Stimulated activated CD8-positive, alpha-beta memory T cell treated with anti-CD3 and anti-CD28 coated beads, Interleukin-4, amount 100 ng/mL, for 1 hour (primary cell): Measurements from ENCODE around the gene TMEM100.
A peak's percentile ranks its signal among the peaks of the same experiment; 100 is the strongest.

ENCODE experiments used
- DNase-seq, 2 donors: peaks; one replicate each; pipeline ENCODE4 v3.0.0-alpha.2; 2020; ENCODE audit warnings: low read depth in 2 of 2, low spot score in 1 of 2

TMEM100 gene

DNA sequence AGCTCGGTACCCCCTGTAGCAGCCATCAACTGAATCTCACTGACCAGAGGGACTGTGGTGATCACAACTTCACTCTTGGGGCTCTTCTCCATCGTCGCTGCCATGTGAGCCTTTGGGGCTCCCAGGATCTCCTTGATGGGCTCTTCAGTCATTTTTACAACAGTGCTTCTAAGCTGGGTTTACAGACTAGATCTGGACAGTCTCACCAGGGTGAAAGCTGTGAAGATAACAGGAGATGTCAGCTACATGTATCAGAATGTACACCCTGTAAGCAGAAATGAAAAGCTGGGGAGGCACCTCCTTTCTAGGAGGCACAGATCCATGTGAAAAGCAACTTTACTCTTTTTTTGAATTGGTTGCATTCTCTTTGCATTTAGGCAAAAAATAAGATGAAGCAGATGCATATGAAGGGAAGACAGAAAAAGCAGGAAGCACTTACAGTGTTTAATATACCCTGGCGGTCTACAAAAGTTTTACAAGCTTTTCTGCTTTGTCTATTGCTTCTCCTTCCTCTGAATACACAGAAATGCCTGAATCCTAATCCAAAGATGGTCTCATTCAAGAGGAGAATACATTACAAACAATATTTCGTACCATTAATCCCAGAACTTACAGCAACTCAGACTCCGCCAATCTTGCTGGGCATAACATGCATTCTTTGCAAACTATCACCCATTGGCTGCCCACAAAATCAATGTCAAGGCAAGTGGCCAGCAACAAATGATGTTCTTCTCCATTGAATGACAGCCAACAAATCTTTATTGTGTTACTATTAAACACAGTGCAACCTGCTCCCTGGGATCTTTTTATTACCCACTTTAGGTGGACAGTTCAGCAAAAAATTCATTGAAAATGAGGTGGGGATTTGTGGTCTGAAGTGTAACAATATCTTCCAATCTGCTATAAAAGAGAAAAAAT, 1.5 kb downstream of the TMEM100 start:
- no peak for DNase-seq

DNA sequence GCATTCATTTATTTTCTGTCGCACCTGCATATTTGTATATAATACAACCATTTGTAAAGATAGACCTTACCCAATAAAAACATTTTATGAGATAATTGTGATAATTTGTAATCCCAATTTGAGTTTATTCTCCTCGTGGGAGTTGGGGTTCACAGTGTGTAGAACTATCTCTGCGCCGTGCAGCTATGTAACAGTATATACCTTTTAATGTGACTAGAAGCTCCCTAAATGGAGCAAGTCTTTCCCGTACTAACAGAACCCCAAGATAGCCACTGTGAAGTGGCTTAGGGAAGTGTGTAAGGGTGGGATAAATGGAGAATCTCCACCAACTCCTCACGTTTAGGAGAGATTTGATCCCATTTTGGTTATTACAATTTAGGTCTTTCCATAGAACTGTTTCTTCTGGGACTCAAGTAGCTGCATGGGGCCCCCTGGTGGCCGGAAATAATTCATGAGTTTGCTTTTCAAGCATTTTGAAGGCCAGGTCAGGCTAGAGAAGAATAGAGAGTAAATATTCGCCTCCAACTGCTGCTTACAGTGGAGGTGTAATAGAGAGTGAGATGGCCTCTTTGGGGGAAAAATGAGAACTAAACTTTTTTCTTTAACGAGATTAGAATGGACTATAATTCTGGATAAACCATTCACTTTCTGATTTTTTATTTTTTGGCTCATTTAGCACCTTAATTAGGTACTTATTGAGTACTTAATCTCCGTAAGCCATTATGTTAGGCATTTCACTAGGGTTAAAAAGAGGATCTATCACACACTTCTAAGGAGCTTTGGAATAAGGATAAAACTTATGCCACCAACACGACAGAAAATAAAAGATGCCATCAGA, 4.5 kb downstream of the TMEM100 start:
- peak in 1 of 2 donors; percentile 35 for DNase-seq

DNA sequence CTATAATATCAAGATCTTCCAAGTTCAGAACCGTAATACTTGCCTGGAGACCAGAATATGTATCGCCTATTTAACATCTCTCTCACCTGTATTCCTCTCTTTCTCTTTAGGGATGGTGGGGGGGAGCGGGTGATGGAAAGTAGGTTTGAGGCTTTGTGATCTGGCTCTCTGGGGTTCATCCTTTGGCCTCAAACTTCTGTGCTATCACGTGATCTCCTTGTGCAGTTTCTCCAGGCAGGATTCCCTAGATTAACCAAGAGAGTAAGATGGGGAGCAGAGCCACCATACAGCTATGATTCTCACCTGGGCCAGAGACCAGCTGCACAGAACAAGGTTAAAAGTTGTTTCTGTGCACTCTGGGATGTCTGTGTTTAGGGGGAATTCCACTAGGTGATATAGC, 5.2 kb downstream of the TMEM100 start:
- no peak for DNase-seq

- DNase-seq = no peak
Measured at GRCh38 chr17:55710829-55711496, 11.7 kb downstream of the TMEM100 start.

DNA sequence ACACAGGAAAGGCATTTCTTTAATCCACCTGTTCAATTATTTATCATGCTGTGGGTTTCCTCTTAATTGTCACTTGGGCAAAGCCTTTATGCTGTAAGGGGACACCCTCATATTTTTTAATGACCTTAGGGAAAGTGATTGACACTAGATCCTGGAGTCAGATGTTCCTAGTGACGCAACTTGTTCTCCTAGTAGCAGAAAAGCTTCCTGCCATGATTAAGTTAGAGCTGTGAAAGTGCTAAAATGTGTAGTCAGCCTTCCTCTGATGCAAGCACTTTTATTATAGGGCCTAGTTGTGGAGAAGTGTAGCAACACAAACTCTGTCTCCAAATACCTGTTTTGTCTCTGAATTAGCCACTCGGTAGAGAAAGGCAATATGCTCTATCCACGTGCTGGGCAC, 12.3 kb downstream of the TMEM100 start:
- no peak for DNase-seq

DNA sequence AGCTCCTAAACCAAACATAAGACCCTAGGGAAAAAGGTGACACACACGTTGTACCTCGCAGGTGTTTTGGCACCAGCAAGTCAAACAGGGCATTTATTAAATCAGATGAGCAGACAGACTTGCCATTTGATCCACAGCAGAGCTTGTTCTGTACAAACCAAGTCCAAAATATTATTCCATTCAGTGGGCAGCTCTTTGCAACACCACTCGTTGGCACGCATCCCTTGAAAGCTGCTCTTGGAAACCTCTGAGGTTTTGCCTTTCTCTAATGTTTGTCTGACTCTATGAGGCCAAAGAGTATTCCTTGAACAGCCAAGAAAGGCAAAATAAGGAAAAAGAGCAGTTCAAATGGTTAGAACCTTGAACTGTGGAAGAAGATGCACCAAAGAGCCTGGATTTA, 12.7 kb downstream of the TMEM100 start:
- DNase-seq = no peak

DNA sequence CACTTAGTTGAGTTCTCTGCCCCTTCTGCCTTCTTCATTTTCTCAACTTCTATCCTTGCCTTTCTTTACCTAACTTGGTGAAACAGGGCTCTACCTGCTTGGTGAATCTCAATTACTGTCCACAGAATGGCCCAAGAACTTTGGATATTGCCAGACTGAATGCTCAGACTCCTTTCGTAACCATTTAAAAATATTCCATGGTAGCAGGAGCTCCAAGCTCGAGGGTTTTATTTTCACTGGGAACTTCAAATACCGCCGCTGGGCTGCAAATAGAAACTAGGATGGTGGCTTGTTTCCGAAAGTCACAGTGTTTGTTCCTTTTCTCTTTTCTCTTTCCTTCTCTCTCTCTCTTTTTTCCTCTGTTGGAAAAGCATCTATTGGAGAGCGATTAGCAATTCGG, 13.2 kb downstream of the TMEM100 start:
- DNase-seq = no peak

- DNase-seq = no peak
Measured at GRCh38 chr17:55708175-55708974, 14.3 kb downstream of the TMEM100 start.

- DNase-seq = no peak
Measured at GRCh38 chr17:55706808-55707773, 15.6 kb downstream of the TMEM100 start.

- no peak for DNase-seq
Measured at GRCh38 chr17:55705847-55706246, 16.8 kb downstream of the TMEM100 start.

GRCh38 chr17:55704401-55704800, 18.3 kb downstream of the TMEM100 start:
- no peak for DNase-seq

DNA sequence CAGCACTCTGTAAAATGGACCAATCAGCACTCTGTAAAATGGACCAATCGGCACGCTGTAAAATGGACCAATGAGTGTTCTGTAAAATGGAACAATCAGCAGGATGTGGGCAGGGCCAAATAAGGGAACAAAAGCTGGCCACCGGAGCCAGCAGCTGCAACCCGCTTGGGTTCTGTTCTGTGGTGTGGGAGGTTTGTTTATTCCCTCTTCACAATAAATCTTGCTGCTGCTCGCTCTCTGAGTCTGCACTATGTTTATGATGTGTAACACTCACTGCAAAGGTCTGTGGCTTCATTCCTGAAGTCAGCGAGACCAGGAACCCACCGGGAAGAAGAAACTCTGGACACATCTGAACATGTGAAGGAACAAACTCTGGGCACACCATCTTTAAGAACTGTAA, 20.5 kb downstream of the TMEM100 start:
- no peak for DNase-seq

DNA sequence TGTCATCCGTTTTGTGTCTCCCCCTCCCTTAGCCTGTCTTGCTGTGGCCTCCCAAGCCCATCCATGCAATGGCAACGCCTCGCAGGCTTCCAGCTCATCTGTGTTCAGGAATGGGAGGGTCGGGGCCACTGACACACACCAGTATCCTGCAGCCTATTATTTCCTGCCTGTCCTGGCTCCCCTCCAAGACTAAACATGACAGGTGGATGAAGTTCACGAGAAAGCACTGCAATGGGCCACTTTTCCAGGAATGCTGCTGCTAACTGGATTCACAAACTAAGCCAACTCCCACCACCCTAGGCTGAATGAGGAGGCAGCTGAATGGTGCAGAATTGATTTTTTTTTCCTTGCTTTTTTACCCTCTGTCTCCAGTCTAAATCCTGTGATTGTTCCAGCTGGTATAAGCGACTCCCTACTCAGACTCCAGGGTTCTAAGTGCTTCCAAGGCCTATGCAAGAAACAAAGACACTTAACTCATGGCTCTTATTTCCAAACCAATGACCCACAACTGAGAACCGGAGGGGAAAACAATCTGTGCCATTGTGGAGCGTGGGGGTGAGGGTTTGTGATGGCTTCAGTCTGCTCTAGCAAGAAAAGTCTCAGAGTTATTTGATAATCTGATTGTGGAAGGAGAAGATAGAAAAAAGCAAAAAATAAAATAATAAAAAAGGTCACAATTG, 23.3 kb downstream of the TMEM100 start:
- DNase-seq = no peak

- DNase-seq = no peak
Measured at GRCh38 chr17:55694286-55694910, 28.3 kb downstream of the TMEM100 start.

DNA sequence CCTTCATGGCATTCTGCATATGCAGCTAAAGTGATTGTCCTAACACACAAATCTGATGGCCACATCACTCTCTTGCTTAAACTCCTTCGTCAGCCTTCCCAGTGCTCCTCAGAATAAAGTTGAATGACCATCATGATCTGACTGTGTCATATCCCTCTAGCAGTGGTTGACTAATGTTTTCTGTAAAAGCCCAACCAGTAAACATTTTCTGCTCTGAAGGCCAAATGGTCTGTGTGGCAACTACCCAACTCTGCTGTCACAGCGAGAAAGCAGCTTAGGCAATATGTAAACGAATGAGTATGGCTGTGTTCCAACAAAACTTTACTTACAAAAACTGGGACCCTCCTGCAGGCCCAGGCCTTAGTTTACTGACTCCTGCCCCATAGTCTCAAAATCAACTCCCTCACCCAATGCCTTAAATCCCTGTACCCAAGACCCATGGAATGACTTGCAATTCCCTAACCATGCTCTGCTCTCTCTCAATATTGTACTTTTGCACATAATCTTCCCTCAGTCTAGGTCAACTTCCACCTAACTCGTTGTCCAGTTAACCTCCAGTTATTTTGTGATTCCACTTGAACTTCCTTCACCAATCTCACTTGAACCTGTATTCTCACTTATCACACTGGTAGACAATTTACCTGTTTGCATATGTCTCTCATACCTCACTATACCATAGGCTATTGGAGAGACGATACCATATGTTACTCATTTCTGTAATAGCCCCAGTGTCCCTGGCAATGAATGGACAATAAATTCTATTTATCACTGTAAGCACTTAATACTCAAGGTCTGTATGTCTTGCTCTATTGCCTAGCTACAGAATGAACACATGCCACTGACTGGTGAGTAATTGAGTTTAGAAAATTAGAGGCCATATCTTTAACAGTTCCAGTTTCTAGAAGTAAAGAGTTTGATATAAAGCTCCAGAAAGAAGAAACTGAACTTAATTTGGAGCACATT, 29.1 kb downstream of the TMEM100 start:
- no peak for DNase-seq

GRCh38 chr17:55692276-55692675, 30.4 kb downstream of the TMEM100 start:
- no peak for DNase-seq

DNA sequence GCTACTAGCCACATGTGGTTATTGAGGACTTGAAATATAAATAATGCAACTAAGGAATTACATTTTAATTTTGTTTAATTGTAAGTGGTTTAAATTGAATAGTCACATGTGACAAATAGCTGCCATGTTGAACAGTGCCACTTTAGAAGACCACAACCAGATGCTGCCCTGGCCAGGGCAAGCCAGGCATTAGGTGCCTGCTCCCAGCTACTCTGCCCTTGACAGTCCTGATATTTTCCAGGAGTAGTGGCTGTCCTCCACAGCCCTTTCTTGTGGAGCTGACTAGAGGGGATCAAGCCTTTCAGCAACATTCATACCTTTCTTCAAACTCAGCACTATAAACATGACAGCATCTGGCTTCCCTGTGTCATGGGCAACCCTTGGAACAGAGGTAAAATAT, 31.0 kb downstream of the TMEM100 start:
- no peak for DNase-seq
